ENCODE data around the gene PMVK.

PMVK gene

GRCh38 chr1:154934358-154934948 is 2.1 kb downstream of the PMVK start:
- TF ChIP-seq SIN3A (IDR thresholded peaks at IDR 0.05; ENCODE audit: borderline replicate concordance, insufficient read depth, low read length): no peak
- TF ChIP-seq REST (IDR thresholded peaks at IDR 0.05; ENCODE audit: insufficient read depth in 1 of 2, low read depth in 2 of 2, low read length in 2 of 2): no peak
- TF ChIP-seq POLR2AphosphoS5 (IDR thresholded peaks at IDR 0.05; ENCODE audit: low read depth, low read length): no peak

- TF ChIP-seq POLR2AphosphoS5 (IDR thresholded peaks at IDR 0.05; ENCODE audit: low read depth, low read length) (no peak), REST (IDR thresholded peaks at IDR 0.05; ENCODE audit: insufficient read depth in 1 of 2, low read depth in 2 of 2, low read length in 2 of 2) (no peak), FOXP2 (optimal IDR thresholded peaks at IDR 0.05; ENCODE audit: borderline replicate concordance, extremely low read depth, extremely low read length, insufficient read depth) (no peak), TAF1 (IDR thresholded peaks at IDR 0.05; ENCODE audit: borderline replicate concordance, insufficient read depth, low read length) (no peak), SIN3A (IDR thresholded peaks at IDR 0.05; ENCODE audit: borderline replicate concordance, insufficient read depth, low read length) (no peak)
Measured at GRCh38 chr1:154931940-154932487, 4.5 kb downstream of the PMVK start.

- TF ChIP-seq SIN3A (IDR thresholded peaks at IDR 0.05; ENCODE audit: borderline replicate concordance, insufficient read depth, low read length): no peak
- no peak for TF ChIP-seq POLR2AphosphoS5 (IDR thresholded peaks at IDR 0.05; ENCODE audit: low read depth, low read length)
- TF ChIP-seq REST (IDR thresholded peaks at IDR 0.05; ENCODE audit: insufficient read depth in 1 of 2, low read depth in 2 of 2, low read length in 2 of 2): no peak
- no peak for TF ChIP-seq FOXP2 (optimal IDR thresholded peaks at IDR 0.05; ENCODE audit: borderline replicate concordance, extremely low read depth, extremely low read length, insufficient read depth)
- no peak for TF ChIP-seq TAF1 (IDR thresholded peaks at IDR 0.05; ENCODE audit: borderline replicate concordance, insufficient read depth, low read length)
Measured at GRCh38 chr1:154926201-154926600, 10.3 kb downstream of the PMVK start.

- TF ChIP-seq TAF1 (IDR thresholded peaks at IDR 0.05; ENCODE audit: borderline replicate concordance, insufficient read depth, low read length): no peak
- TF ChIP-seq POLR2AphosphoS5 (IDR thresholded peaks at IDR 0.05; ENCODE audit: low read depth, low read length): no peak
- TF ChIP-seq FOXP2 (optimal IDR thresholded peaks at IDR 0.05; ENCODE audit: borderline replicate concordance, extremely low read depth, extremely low read length, insufficient read depth): no peak
Measured at GRCh38 chr1:154925335-154926170, 11.0 kb downstream of the PMVK start.

GRCh38 chr1:154923695-154924094 is 12.8 kb downstream of the PMVK start:
- TF ChIP-seq FOXP2 (optimal IDR thresholded peaks at IDR 0.05; ENCODE audit: borderline replicate concordance, extremely low read depth, extremely low read length, insufficient read depth): no peak
- TF ChIP-seq POLR2AphosphoS5 (IDR thresholded peaks at IDR 0.05; ENCODE audit: low read depth, low read length): no peak
- TF ChIP-seq SIN3A (IDR thresholded peaks at IDR 0.05; ENCODE audit: borderline replicate concordance, insufficient read depth, low read length): no peak
- TF ChIP-seq TAF1 (IDR thresholded peaks at IDR 0.05; ENCODE audit: borderline replicate concordance, insufficient read depth, low read length): no peak

- TF ChIP-seq TAF1 (IDR thresholded peaks at IDR 0.05; ENCODE audit: borderline replicate concordance, insufficient read depth, low read length): no peak
- no peak for TF ChIP-seq FOXP2 (optimal IDR thresholded peaks at IDR 0.05; ENCODE audit: borderline replicate concordance, extremely low read depth, extremely low read length, insufficient read depth)
- no peak for TF ChIP-seq POLR2AphosphoS5 (IDR thresholded peaks at IDR 0.05; ENCODE audit: low read depth, low read length)
- no peak for TF ChIP-seq REST (IDR thresholded peaks at IDR 0.05; ENCODE audit: insufficient read depth in 1 of 2, low read depth in 2 of 2, low read length in 2 of 2)
- no peak for TF ChIP-seq SIN3A (IDR thresholded peaks at IDR 0.05; ENCODE audit: borderline replicate concordance, insufficient read depth, low read length)
Measured at GRCh38 chr1:154913273-154913672, 23.2 kb downstream of the PMVK start.

All from PFSK-1 (cell line).